Osteoblast (primary cell): ENCODE results near the gene MTF2. TPM values are rescaled to one million over a fixed set of nuclear protein-coding genes. Genes with fewer than 3 reads are reported as not detected.

Experiments used
- DNase-seq: peaks from one replicate; pipeline ENCODE4 v3.0.0; 2011; ENCODE audit warnings: low spot score, mixed read lengths; ENCODE audit not compliant: insufficient read length; ENCODE audit errors: missing footprints
- H2AFZ ChIP-seq: 2 replicates; pipeline ENCODE4 v1.6.0; 2011; ENCODE audit warnings: mild to moderate bottlenecking, low read length
- H3K27ac ChIP-seq: 2 replicates; pipeline ENCODE4 v1.5.1; 2011; ENCODE audit warnings: mild to moderate bottlenecking, low read depth, low read length, moderate library complexity
- H3K27me3 ChIP-seq: 2 replicates; pipeline ENCODE4 v1.6.0; 2012; ENCODE audit warnings: mild to moderate bottlenecking, control low read depth, inconsistent platforms, low read length, moderate library complexity; ENCODE audit not compliant: insufficient read depth
- H3K36me3 ChIP-seq: 2 replicates; pipeline ENCODE4 v1.5.1; 2011; ENCODE audit warnings: mild to moderate bottlenecking, low read length, control low read depth, moderate library complexity; ENCODE audit not compliant: insufficient read depth
- H3K4me1 ChIP-seq: 2 replicates; pipeline ENCODE4 v1.5.1; 2011; ENCODE audit warnings: mild to moderate bottlenecking, low read length, control low read depth, moderate library complexity; ENCODE audit not compliant: insufficient read depth
- H3K4me2 ChIP-seq: 2 replicates; pipeline ENCODE4 v1.6.0; 2011; ENCODE audit warnings: mild to moderate bottlenecking, low read length; ENCODE audit not compliant: insufficient read depth
- H3K4me3 ChIP-seq: fragments of 200-600 bp; sonication (generic); 3 replicates; pipeline ENCODE4 v1.5.1; 2012; ENCODE audit warnings: mild to moderate bottlenecking, low read length, inconsistent platforms; ENCODE audit not compliant: insufficient read depth
- H3K79me2 ChIP-seq: 2 replicates; pipeline ENCODE4 v1.6.0; 2012; ENCODE audit warnings: mild to moderate bottlenecking, low read length, control low read depth, inconsistent platforms; ENCODE audit not compliant: insufficient read depth
- H3K9me3 ChIP-seq: 2 replicates; pipeline ENCODE4 v1.5.1; 2011; ENCODE audit warnings: low read depth, low read length, control low read depth
- H4K20me1 ChIP-seq: 2 replicates; pipeline ENCODE4 v1.6.0; 2012; ENCODE audit warnings: mild to moderate bottlenecking, low read length, control low read depth; ENCODE audit not compliant: insufficient read depth
- total RNA-seq: library from RNA; depleted of rRNA; stranded (reverse); fragments of >200 nt; gene quantifications from 2 replicates; pipeline ENCODE4 v1.2.3, GENCODE V29; 2012
- TF ChIP-seq, protein P1 (sequence below): IDR thresholded peaks from 2 replicates; pipeline ENCODE4 v1.5.1; 2011; ENCODE audit warnings: mild to moderate bottlenecking, low read depth, low read length, moderate library complexity; ENCODE audit errors: extremely low read depth

The MTF2 gene
- total RNA-seq, 1 donor, result 15.9 TPM

DNA sequence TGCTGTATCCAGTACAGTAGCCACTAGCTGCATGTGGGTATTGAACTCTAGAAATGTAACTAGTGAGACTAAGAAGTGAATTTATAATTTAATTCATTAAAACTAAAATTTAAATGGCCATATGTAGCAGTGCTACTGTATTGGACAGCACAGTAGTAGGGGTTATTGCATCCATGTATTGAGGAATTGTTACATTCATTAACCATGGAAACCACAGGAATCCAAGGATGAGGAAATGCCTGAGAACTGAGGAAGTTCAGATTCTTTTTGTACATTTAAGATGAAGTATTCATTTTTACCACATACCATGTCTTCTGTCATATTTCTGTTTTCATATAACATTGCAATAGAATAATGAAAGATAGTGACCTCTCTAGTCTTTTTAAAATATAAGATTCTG is 2.6 kb downstream of the MTF2 start:
- H3K9me3 ChIP-seq, result no peaks in the 10 kb centered on the region
- peak; percentile 88 for DNase-seq
- H3K4me1 ChIP-seq, result peaks cover 26% of the 10 kb centered on the region
- H3K27ac ChIP-seq, result peak overlapping the region; percentile 80
- H4K20me1 ChIP-seq, result no peaks in the 10 kb centered on the region
- H3K27me3 ChIP-seq, result no peaks in the 10 kb centered on the region
- TF ChIP-seq, protein P1, sequence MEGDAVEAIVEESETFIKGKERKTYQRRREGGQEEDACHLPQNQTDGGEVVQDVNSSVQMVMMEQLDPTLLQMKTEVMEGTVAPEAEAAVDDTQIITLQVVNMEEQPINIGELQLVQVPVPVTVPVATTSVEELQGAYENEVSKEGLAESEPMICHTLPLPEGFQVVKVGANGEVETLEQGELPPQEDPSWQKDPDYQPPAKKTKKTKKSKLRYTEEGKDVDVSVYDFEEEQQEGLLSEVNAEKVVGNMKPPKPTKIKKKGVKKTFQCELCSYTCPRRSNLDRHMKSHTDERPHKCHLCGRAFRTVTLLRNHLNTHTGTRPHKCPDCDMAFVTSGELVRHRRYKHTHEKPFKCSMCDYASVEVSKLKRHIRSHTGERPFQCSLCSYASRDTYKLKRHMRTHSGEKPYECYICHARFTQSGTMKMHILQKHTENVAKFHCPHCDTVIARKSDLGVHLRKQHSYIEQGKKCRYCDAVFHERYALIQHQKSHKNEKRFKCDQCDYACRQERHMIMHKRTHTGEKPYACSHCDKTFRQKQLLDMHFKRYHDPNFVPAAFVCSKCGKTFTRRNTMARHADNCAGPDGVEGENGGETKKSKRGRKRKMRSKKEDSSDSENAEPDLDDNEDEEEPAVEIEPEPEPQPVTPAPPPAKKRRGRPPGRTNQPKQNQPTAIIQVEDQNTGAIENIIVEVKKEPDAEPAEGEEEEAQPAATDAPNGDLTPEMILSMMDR, result no peak
- no peak overlapping the region for H2AFZ ChIP-seq
- H3K79me2 ChIP-seq, result peaks cover 76% of the 10 kb centered on the region
- peak overlapping the region; percentile 97 for H3K4me2 ChIP-seq
- H3K36me3 ChIP-seq, result peaks cover 5% of the 10 kb centered on the region
- H3K4me3 ChIP-seq, result peak overlapping the region; percentile 91

DNA sequence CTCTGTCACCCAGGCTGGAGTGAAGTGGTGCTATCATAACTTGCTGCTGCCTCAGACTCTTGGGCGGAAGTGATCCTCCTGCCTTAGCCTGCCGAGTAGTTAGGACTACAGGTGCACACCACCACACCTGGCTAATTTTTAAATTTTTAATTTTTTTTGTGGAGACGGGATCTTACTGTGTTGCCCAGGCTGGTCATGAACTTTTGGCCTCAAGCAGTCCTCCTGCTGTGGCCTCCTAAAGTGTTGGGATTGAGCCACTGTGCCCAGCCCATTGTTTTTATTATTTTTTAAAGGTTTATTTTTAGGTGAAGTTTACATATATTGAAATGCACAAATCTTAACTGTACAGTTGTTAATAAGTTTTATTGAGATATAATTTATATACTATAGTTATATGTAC is 3.2 kb downstream of the MTF2 start:
- Histone ChIP-seq H2AFZ (no peak overlapping the region), H3K79me2 (peaks cover 81% of the 10 kb centered on the region), H3K36me3 (peaks cover 5% of the 10 kb centered on the region), H3K27me3 (no peaks in the 10 kb centered on the region), H4K20me1 (no peaks in the 10 kb centered on the region), H3K4me3 (no peak overlapping the region), H3K9me3 (no peaks in the 10 kb centered on the region), H3K4me2 (peak overlapping the region; percentile 97), H3K27ac (peak overlapping the region; percentile 80), H3K4me1 (peaks cover 26% of the 10 kb centered on the region)
- TF ChIP-seq, protein P1, result no peak
- no peak for DNase-seq

DNA sequence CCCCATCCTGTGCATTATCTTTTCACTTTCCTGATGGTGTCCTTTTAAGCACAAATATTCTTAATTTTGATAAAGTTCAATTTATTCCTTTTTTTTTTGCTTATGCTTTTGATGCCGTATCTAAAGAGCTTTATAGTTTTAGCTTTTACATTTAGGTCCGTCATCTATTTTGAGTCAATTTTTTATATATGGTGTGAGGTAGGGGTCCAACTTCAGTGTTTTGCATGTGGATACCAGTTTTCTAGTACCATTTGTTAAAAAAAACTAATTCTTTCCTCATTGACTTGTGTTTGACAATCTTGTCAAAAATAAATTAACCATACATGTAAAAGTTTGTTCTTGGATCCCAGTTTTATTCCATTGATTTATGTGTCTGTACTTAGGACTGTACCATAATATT is 4.9 kb downstream of the MTF2 start:
- Histone ChIP-seq H4K20me1 (no peaks in the 10 kb centered on the region), H3K79me2 (peaks cover 92% of the 10 kb centered on the region), H3K4me1 (peaks cover 26% of the 10 kb centered on the region), H3K27ac (no peak overlapping the region), H3K27me3 (no peaks in the 10 kb centered on the region), H3K9me3 (no peaks in the 10 kb centered on the region), H3K4me2 (no peak overlapping the region), H3K36me3 (peaks cover 5% of the 10 kb centered on the region), H3K4me3 (no peak overlapping the region), H2AFZ (no peak overlapping the region)
- no peak for DNase-seq
- TF ChIP-seq, protein P1, result no peak

DNA sequence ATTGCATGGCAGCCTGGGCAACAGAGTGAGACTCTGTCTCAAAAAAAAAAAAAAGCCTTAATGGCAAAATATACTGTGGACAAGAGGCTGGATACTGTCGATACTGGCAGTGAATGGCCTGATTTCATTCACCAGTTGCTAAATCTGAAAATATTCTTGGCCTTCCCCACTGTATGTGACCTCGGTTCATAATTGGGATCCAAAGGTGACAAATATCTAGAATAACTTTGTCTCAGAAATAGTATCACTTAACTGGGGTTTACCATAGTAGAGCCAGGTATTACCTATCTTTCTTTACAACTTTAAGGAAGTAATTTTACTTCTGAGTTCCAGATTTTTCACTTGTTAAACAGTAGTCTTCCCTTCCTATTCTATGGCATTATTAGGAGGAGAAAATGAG is 8.4 kb downstream of the MTF2 start:
- DNase-seq, result no peak
- H4K20me1 ChIP-seq, result no peaks in the 10 kb centered on the region
- no peak overlapping the region for H3K27ac ChIP-seq
- no peaks in the 10 kb centered on the region for H3K4me1 ChIP-seq
- no peak overlapping the region for H3K4me3 ChIP-seq
- no peaks in the 10 kb centered on the region for H3K9me3 ChIP-seq
- no peak overlapping the region for H2AFZ ChIP-seq
- TF ChIP-seq, protein P1, result no peak
- no peak overlapping the region for H3K4me2 ChIP-seq
- H3K36me3 ChIP-seq, result peaks cover 5% of the 10 kb centered on the region
- no peaks in the 10 kb centered on the region for H3K27me3 ChIP-seq
- peaks cover 92% of the 10 kb centered on the region for H3K79me2 ChIP-seq
